Amniotic stem cell (primary cell): Measurements from ENCODE around the gene TRIM72.
"Not testable (repeated sequence)": the region's sequence is repeated elsewhere in the genome, so short reads cannot be mapped to it uniquely, and the experiment has no call there.

Source experiments
- DNase-seq: peaks from one replicate; lab custom pipeline; 2025; lab: John Stamatoyannopoulos, UW

TRIM72 gene

GRCh38 chr16:31256466-31256865 lies 42.5 kb downstream of the TRIM72 start:
- no peak for DNase-seq

- no peak for DNase-seq
Observed at GRCh38 chr16:31258366-31258765, 44.4 kb downstream of the TRIM72 start.

- DNase-seq = no peak
Observed at GRCh38 chr16:31260136-31260931, 46.4 kb downstream of the TRIM72 start.

DNA sequence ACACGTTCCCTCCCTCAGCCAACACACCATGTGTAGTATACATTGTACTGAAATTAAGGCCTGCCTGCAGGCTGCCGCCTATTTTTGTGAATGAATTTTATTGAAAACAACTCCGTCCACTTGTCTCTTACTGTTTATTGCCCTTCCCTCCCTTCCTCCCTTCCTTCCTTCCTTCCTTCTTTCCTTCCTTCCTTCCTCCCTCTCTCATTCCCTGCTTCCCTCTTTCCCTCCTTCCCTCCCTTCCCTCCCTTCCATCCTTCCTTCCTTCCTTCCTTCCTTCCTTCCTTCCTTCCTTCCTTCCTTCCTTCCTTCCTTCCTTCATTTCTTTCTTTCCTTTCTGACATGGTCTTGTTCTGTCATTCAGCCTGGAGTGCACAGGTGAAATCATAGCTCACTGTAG lies 48.2 kb downstream of the TRIM72 start:
- no peak for DNase-seq

DNA sequence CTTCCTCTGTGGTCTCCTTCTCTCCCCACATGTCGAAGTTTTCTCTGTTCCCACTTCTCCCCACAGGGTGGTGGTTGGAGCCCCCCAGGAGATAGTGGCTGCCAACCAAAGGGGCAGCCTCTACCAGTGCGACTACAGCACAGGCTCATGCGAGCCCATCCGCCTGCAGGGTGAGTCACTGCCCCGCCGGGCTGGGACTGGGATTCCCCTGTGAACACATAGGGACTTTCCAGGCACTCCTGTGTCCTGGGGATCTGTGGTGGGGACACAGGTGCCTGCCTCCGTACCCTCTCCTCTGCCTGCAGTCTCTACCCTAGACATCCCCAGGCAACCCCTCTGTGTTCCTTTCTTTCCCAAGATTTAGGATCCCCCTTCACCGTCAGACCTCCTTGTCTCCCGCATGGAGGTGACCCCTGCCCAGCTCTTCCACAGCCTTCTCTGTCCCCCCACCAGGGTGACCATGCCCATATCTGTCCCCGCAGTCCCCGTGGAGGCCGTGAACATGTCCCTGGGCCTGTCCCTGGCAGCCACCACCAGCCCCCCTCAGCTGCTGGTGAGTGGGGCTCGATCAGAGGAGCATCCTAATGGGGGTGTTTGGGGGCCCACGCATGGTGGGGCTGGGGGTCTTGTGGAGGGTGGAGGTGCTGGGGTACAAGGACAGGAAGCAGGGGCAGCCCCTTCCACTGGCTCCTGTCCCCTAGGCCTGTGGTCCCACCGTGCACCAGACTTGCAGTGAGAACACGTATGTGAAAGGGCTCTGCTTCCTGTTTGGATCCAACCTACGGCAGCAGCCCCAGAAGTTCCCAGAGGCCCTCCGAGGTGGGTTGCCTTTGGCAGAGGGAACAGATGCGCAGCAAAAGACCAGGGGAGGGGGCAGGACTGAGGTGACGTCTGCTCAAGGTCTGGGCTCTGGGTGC lies 51.7 kb downstream of the TRIM72 start:
- no peak for DNase-seq

DNA sequence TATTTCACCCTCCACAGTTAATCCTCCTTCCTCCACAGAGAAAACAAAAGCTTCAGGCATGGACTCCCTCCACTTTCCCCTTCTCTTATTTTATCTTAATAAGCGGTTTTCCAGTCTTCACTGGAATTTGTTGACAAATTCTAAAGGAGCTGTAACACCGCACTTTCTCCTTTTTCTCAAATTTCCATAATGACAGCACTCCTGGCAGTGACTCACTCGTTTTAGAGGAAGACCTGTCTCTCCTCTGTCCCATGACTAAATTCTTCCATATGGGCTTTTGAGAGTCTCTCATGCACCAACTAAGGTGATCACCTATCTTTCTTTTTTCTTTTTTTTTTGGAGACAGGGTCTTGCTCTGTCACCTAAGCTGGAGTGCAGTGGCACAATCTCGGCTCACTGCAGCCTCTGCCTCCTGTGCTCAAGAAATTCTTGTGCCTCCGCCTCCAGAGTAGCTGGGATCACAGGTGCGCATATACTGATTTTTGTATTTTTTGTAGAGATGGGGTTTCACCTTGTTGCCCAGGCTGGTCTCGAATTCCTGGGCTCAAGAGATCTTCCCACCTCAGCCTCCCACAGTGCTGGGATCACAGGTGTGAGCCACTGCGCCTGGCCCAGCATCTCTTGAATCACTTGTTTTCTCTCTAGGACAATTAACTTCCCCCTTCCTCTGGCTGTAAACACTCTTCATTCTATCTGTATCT lies 53.6 kb downstream of the TRIM72 start:
- no peak for DNase-seq

DNA sequence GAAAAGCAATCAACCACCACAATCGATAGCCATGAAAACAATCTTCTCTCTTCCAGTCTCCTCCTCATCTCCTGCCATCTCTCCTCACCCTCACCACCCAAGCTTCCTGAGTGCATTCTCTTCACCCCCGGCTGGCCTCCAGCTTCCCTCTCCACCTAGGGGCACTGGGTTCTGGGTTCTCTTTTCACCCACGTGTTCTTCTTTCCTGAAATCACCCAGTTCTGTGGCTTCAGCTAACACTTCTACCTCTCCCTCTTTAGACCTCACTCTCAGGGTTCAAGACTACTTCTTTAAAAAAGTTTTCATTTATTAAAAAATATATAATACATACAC lies 54.1 kb downstream of the TRIM72 start:
- DNase-seq = no peak

DNA sequence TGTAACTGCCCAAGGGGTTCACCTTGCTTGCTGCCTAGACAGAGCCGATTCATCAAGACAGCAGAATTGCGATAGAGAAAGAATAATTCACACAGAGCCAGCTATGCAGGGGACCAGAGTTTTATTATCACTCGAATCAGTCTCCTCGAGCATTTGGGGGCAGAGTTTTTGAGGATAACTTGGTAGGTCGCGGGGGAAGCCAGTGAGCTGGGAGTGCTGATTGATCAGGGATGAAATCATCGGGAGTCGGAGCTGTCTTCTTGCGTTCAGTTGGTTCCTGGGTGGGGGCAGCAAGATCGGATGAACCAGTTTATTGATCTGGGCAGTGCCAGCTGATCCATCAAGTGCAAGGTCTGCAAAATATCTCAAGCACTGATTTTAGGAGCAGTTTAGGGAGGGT lies 55.0 kb downstream of the TRIM72 start:
- no peak for DNase-seq

DNA sequence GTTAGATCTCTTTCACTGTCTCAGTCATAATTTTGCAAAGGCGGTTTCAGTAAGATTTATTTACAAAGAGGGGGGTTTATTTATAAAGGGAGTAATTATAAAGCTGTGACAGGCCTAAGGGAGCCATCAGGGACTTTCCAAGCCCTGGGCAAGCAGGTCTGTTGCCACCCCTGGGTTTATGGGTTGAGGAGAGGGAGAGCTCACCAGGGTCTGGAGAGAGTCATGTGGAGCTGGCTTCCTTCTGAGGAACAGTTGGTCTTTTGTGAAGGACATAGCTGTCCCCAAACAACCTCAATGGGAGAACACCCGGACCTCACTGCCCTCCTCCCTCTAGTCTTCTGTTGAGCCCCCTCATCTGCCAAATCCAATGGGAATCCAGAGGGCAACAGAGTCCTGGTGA lies 55.6 kb downstream of the TRIM72 start:
- DNase-seq = no peak

DNA sequence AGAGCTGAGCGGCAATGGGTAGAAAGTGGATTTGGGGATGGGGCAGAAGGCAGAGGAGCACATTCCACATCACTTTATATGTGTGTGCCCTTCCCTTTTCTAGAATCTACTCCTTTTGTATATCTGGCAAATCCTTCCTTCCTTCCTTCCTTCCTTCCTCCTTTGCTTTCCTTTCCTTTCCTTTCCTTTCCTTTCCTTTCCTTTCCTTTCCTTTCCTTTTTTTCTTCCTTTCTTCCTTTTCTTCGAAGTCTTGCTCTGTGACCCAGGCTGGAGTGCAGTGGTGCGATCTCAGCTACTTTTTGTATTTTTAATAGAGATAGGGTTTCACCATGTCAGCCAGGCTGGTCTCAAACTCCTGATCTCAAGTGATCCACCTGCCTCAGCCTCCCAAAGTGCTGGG lies 56.1 kb downstream of the TRIM72 start:
- not testable (repeated sequence) for DNase-seq

GRCh38 chr16:31270795-31271194 lies 56.9 kb downstream of the TRIM72 start:
- no peak for DNase-seq

DNA sequence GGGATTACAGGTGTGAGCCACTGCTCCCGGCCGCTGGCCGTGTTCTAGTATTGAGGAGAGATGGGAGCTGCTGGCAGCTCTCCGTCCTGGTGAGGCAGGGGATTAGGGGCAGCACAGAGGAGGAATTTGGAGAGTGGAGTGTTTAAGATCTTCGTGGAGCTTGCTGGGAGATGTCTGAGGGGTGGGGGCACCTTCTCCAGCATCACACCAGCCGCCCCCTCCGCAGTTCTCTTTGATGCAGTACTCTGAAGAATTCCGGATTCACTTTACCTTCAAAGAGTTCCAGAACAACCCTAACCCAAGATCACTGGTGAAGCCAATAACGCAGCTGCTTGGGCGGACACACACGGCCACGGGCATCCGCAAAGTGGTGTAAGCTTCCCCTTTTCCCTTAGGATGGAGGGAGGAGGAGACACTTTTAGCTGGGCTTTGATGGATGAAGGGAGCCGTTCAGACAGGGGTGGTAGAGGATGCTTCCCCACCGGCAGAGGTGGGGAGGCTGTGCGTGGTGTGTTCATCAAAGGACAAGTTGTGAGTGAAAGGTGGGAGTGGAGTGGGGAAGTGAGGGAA lies 57.8 kb downstream of the TRIM72 start:
- DNase-seq = no peak

DNA sequence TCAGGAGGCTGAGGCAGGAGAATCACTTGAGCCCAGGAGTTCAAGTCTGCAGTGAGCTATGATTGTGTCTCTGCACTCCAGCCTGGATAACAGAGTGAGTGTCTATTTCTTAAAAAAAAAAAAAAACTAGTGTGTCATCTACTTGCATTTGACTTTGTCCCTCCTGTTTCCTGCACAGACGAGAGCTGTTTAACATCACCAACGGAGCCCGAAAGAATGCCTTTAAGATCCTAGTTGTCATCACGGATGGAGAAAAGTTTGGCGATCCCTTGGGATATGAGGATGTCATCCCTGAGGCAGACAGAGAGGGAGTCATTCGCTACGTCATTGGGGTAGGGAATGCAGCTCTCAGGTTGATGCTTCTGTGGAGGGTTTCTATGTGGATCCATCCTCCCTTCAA lies 59.3 kb downstream of the TRIM72 start:
- DNase-seq = no peak

DNA sequence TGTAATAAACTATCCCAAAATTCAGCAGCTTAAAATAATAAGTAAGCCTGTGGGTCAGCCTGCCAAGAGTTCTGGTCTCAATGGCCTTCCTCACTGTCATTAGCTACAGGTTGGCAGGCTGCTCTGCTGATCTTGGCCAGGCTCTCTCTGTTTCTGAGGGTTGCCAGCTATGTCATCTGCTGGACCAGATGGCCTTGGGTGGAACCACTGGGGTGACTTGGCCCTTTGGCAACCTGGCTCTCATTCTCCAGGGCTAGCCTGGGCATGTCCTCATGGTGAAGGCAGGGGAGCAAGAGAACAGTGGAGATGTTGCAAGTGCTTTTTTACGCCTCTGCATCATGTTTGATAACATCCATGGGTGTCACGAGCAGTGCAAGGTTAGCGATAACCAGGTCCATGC lies 59.8 kb downstream of the TRIM72 start:
- no peak for DNase-seq

- no peak for DNase-seq
Observed at GRCh38 chr16:31274831-31275816, 61.2 kb downstream of the TRIM72 start.

GRCh38 chr16:31276600-31276999 lies 62.7 kb downstream of the TRIM72 start:
- DNase-seq = no peak

- no peak for DNase-seq
Observed at GRCh38 chr16:31277659-31278260, 63.8 kb downstream of the TRIM72 start.

- DNase-seq = not testable (repeated sequence)
Observed at GRCh38 chr16:31278853-31279252, 64.9 kb downstream of the TRIM72 start.
